H1 (cell line): ENCODE measurements around the gene UBE2L6. TPM values are rescaled to one million over a fixed set of nuclear protein-coding genes. Genes with fewer than 3 reads are reported as not detected.

Experiments
- CTCF ChIA-PET: fragments of 300-600 bp; sonication (Branson Sonifier 250); formaldehyde crosslinking; loops from one replicate; lab custom pipeline; 2021; ENCODE audit not compliant: partially characterized antibody; lab: Charles Lee
- POLR2A ChIA-PET: fragments of 300-600 bp; sonication (Branson Sonifier 250); formaldehyde crosslinking; loops from one replicate; lab custom pipeline; 2021; ENCODE audit warnings: inconsistent platforms; ENCODE audit not compliant: partially characterized antibody; lab: Charles Lee
- DNase-seq, 2 experiments: peaks; one replicate each; pipeline versions ENCODE4 v3.0.0 to v3.0.0-alpha.2; 2010 to 2022; ENCODE audit warnings: low spot score in 2 of 2, low read depth in 1 of 2, mixed read lengths in 1 of 2
- FAIRE-seq: peaks from 2 replicates; lab custom pipeline; 2011; peaks lifted over from hg19 to GRCh38; lab: Jason Lieb, UNC
- H2AFZ ChIP-seq: 2 replicates; pipeline ENCODE4 v1.8.1; 2012; ENCODE audit warnings: low read length, inconsistent platforms
- H2AK5ac ChIP-seq: 2 replicates; pipeline ENCODE4 v1.6.1; 2013; ENCODE audit warnings: low read depth, low read length
- H2BK120ac ChIP-seq: replicated peaks from 2 replicates; pipeline ENCODE3; 2013; ENCODE audit warnings: low read depth, low read length, inconsistent platforms
- H2BK12ac ChIP-seq: 2 replicates; pipeline ENCODE4 v1.6.1; 2013; ENCODE audit warnings: low read depth, low read length
- H2BK15ac ChIP-seq: 2 replicates; pipeline ENCODE4 v1.6.1; 2013; ENCODE audit warnings: low read length
- H2BK20ac ChIP-seq: 2 replicates; pipeline ENCODE4 v1.6.1; 2013; ENCODE audit warnings: low read length
- H2BK5ac ChIP-seq: 2 replicates; pipeline ENCODE4 v1.6.1; 2013; ENCODE audit warnings: low read depth, low read length
- H3K14ac ChIP-seq: 2 replicates; pipeline ENCODE4 v1.6.1; 2013; ENCODE audit warnings: inconsistent platforms; ENCODE audit not compliant: insufficient read length
- H3K18ac ChIP-seq: 2 replicates; pipeline ENCODE4 v1.6.1; 2013; ENCODE audit warnings: low read length; ENCODE audit errors: extremely low read depth
- H3K23ac ChIP-seq: 2 replicates; pipeline ENCODE4 v1.6.1; 2013; ENCODE audit warnings: inconsistent platforms; ENCODE audit not compliant: insufficient read length
- H3K23me2 ChIP-seq: 2 replicates; pipeline ENCODE4 v1.6.1; 2013; ENCODE audit warnings: low read depth, low read length
- H3K27ac ChIP-seq: 2 replicates; pipeline ENCODE4 v1.6.1; 2011; ENCODE audit warnings: low read depth, low read length, inconsistent platforms
- H3K27me3 ChIP-seq, 4 experiments: replicated peaks in 1 of 4; 1 replicate in 1 of 4; 2 replicates in 3 of 4; pipeline versions ENCODE4 v1.6.1 to v1.8.1; 2011 to 2013; ENCODE audit warnings: low read length in 3 of 4, mild to moderate bottlenecking in 3 of 4, inconsistent platforms in 2 of 4, mixed read lengths in 2 of 4, moderate library complexity in 1 of 4; ENCODE audit not compliant: control insufficient read depth in 3 of 4, insufficient read depth in 3 of 4; ENCODE audit errors: extremely low read depth in 1 of 4
- H3K36me3 ChIP-seq, 4 experiments: 2 replicates each; pipeline versions ENCODE4 v1.6.1 to v1.8.1; 2011 to 2013; ENCODE audit warnings: mild to moderate bottlenecking in 4 of 4, low read length in 3 of 4, moderate library complexity in 2 of 4, control low read depth in 1 of 4, inconsistent platforms in 1 of 4; ENCODE audit not compliant: insufficient read depth in 4 of 4, control insufficient read depth in 2 of 4
- H3K4ac ChIP-seq: replicated peaks from 2 replicates; pipeline ENCODE3; 2013; ENCODE audit warnings: low read length, low read depth, mixed read lengths, inconsistent platforms; ENCODE audit not compliant: insufficient read length
- H3K4me1 ChIP-seq, 4 experiments: replicated peaks in 1 of 4; 1 replicate in 1 of 4; 2 replicates in 3 of 4; pipeline versions ENCODE4 v1.6.1 to v1.8.1; 2011 to 2013; ENCODE audit warnings: low read length in 3 of 4, inconsistent platforms in 2 of 4, mixed read lengths in 1 of 4; ENCODE audit not compliant: insufficient read depth in 4 of 4, control insufficient read depth in 3 of 4
- H3K4me2 ChIP-seq, 2 experiments: 2 replicates each; pipeline versions ENCODE4 v1.6.1 to v1.8.1; 2011 to 2013; ENCODE audit warnings: low read depth in 2 of 2, low read length in 2 of 2, control low read depth in 1 of 2, inconsistent platforms in 1 of 2, mild to moderate bottlenecking in 1 of 2; ENCODE audit not compliant: insufficient read depth in 1 of 2
- H3K4me3 ChIP-seq, 4 experiments: fragments of 200-600, 300-600 bp in 1 of 4; sonication (generic), shearing (Covaris generic), sonication (Bioruptor Twin) in 1 of 4; 2 replicates each; pipeline versions ENCODE4 v1.5.1 to v1.8.1; 2011 to 2016; ENCODE audit warnings: low read length in 4 of 4, low read depth in 3 of 4, control low read depth in 2 of 4, inconsistent platforms in 2 of 4, mild to moderate bottlenecking in 2 of 4, mixed read lengths in 1 of 4, moderate library complexity in 1 of 4; ENCODE audit not compliant: insufficient read depth in 2 of 4; ENCODE audit errors: extremely low read depth in 1 of 4
- H3K56ac ChIP-seq: replicated peaks from 2 replicates; pipeline ENCODE3; 2013; ENCODE audit warnings: low read depth, mild to moderate bottlenecking, mixed read lengths, low read length, inconsistent platforms; ENCODE audit not compliant: insufficient read length
- H3K79me1 ChIP-seq: 2 replicates; pipeline ENCODE4 v1.6.1; 2013; ENCODE audit warnings: low read depth, low read length, control low read depth
- H3K79me2 ChIP-seq, 2 experiments: 2 replicates each; pipeline versions ENCODE4 v1.6.1 to v1.8.1; 2012 to 2013; ENCODE audit warnings: low read length in 2 of 2, mild to moderate bottlenecking in 2 of 2, inconsistent platforms in 1 of 2; ENCODE audit not compliant: insufficient read depth in 2 of 2, control insufficient read depth in 1 of 2
- H3K9ac ChIP-seq, 4 experiments: replicated peaks in 1 of 4; 1 replicate in 1 of 4; 2 replicates in 3 of 4; pipeline versions ENCODE4 v1.6.1 to v1.8.1; 2011 to 2013; ENCODE audit warnings: low read depth in 3 of 4, low read length in 3 of 4, control low read depth in 2 of 4, mild to moderate bottlenecking in 2 of 4, moderate library complexity in 2 of 4, inconsistent platforms in 1 of 4; ENCODE audit errors: extremely low read depth in 1 of 4
- H3K9me3 ChIP-seq, 2 experiments: 2 replicates each; pipeline versions ENCODE4 v1.6.1 to v1.8.1; 2012 to 2013; ENCODE audit warnings: mild to moderate bottlenecking in 2 of 2, moderate library complexity in 2 of 2, control low read depth in 1 of 2, inconsistent platforms in 1 of 2, low read depth in 1 of 2, low read length in 1 of 2, mixed read lengths in 1 of 2; ENCODE audit not compliant: insufficient read depth in 2 of 2
- H4K20me1 ChIP-seq, 2 experiments: replicated peaks in 1 of 2; 2 replicates each; pipeline versions ENCODE3 to v1.8.1; 2011 to 2013; ENCODE audit warnings: inconsistent platforms in 2 of 2, low read length in 2 of 2, mild to moderate bottlenecking in 1 of 2; ENCODE audit not compliant: insufficient read depth in 2 of 2, control insufficient read depth in 1 of 2
- H4K5ac ChIP-seq: 2 replicates; pipeline ENCODE4 v1.6.1; 2013; ENCODE audit warnings: low read length, low read depth, mixed read lengths, inconsistent platforms; ENCODE audit not compliant: insufficient read length
- H4K8ac ChIP-seq: 2 replicates; pipeline ENCODE4 v1.8.0; 2013; ENCODE audit warnings: mild to moderate bottlenecking, moderate library complexity, low read length, inconsistent platforms; ENCODE audit not compliant: insufficient read depth; ENCODE audit errors: extremely low read depth
- H4K91ac ChIP-seq: replicated peaks from 2 replicates; pipeline ENCODE3; 2013; ENCODE audit warnings: low read length, mixed read lengths, inconsistent platforms; ENCODE audit not compliant: insufficient read length
- EGR1 ChIP-seq: IDR thresholded peaks from 2 replicates; pipeline ENCODE4 v1.6.1; 2011; ENCODE audit warnings: low read depth, low read length, borderline replicate concordance
- FOSL1 ChIP-seq: IDR thresholded peaks from 2 replicates; pipeline ENCODE4 v1.6.1; 2011; ENCODE audit warnings: mild to moderate bottlenecking, low read depth, low read length, moderate library complexity; ENCODE audit not compliant: insufficient read depth
- GABPA ChIP-seq: IDR thresholded peaks from 2 replicates; pipeline ENCODE4 v1.6.1; 2011; ENCODE audit warnings: mild to moderate bottlenecking, low read length, moderate library complexity, borderline replicate concordance; ENCODE audit not compliant: insufficient read depth
- JUN ChIP-seq: IDR thresholded peaks from 2 replicates; pipeline ENCODE4 v1.6.1; 2011; ENCODE audit warnings: low read depth, mild to moderate bottlenecking, improper control_type of control experiment, low read length
- KDM4A ChIP-seq: IDR thresholded peaks from one replicate; pipeline ENCODE4 v1.7.1; 2012; ENCODE audit warnings: low read depth, mild to moderate bottlenecking, moderate library complexity, low read length, inconsistent platforms; ENCODE audit not compliant: severe bottlenecking
- KDM5A ChIP-seq: fragments of 200-600 bp; IDR thresholded peaks from 2 replicates; pipeline ENCODE4 v1.7.1; 2012; ENCODE audit warnings: mild to moderate bottlenecking, low read length, inconsistent platforms, mixed read lengths
- NANOG ChIP-seq: IDR thresholded peaks from 2 replicates; pipeline ENCODE4 v1.6.1; 2011; ENCODE audit warnings: low read length, low read depth, mild to moderate bottlenecking, inconsistent platforms; ENCODE audit not compliant: insufficient read depth, poor library complexity, severe bottlenecking
- POLR2A ChIP-seq, 2 experiments: IDR thresholded peaks; 1 replicate in 1 of 2; 2 replicates in 1 of 2; pipeline ENCODE4 v1.6.1; 2011; ENCODE audit warnings: low read depth in 2 of 2, low read length in 2 of 2, mild to moderate bottlenecking in 2 of 2; ENCODE audit errors: control extremely low read depth in 1 of 2
- SIRT6 ChIP-seq: IDR thresholded peaks from one replicate; pipeline ENCODE4 v1.7.1; 2012; ENCODE audit warnings: low read length, inconsistent platforms
- SIX5 ChIP-seq: IDR thresholded peaks from 2 replicates; pipeline ENCODE4 v1.6.1; 2011; ENCODE audit warnings: mild to moderate bottlenecking, low read depth, low read length
- polyA plus RNA-seq, 7 experiments: library from polyadenylated mRNA; depleted of rRNA in 3 of 7; stranded (reverse) in 5 of 7; unstranded in 2 of 7; fragments of >200 nt in 5 of 7; fragments of 200-250 nt in 2 of 7; gene quantifications; 1 replicate in 5 of 7; 2 replicates in 1 of 7; 4 replicates in 1 of 7; pipeline versions ENCODE4 v1.2.1 to v1.2.3, GENCODE V29; 2011 to 2013; ENCODE audit warnings: missing spikeins in 2 of 7, mixed read lengths in 2 of 7
- total RNA-seq: library from RNA; stranded (reverse); fragmentation: NEBNext Ultra II Directional; extraction: Animal tissue kit (Norgen Biotek cat#: 25700); gene quantifications from 2 replicates; pipeline ENCODE4 v1.2.1, GENCODE V29; 2021

UBE2L6 gene
- total and polyA plus RNA-seq, 2 of the 8 experiments (the other 6 are each of a cell fraction or from before 2014, with no cell fraction given) = 67.8 to 89.2 TPM

- H3K27me3 ChIP-seq = no peaks in the 10 kb centered on the region
- H3K9me3 ChIP-seq = no peaks in the 10 kb centered on the region
- POLR2A ChIA-PET = interaction anchor here (1.1 to 4.3 kb wide), 4 partner anchors 8 to 138 kb away, joined by 3 to 66 read pairs (median 4); partner anchors contain the start of gene SLC43A1
- no peak overlapping the region for H3K14ac ChIP-seq
- no peak overlapping the region for H2BK5ac ChIP-seq
- FAIRE-seq = no peak
- no peak overlapping the region for H3K4ac ChIP-seq
- H3K4me3 ChIP-seq = no peak overlapping the region
- H3K27ac ChIP-seq = no peak overlapping the region
- H3K36me3 ChIP-seq = no peaks in the 10 kb centered on the region; a peak in 1 of 8 replicates
- H4K5ac ChIP-seq = no peak overlapping the region
- peaks cover 2% of the 10 kb centered on the region; the same call in 1 of the 2 replicates for H3K23me2 ChIP-seq
- no peak overlapping the region for H4K91ac ChIP-seq
- no peak overlapping the region for H3K4me2 ChIP-seq
- CTCF ChIA-PET = interaction anchor here (0.6 to 33.7 kb wide), 10 partner anchors 8 to 476 kb away, joined by 3 to 1146 read pairs (median 4); partner anchors contain the start of genes PRG3, SLC43A1, SMTNL1 and TIMM10
- no peak overlapping the region for H4K8ac ChIP-seq
- H2BK120ac ChIP-seq = no peak overlapping the region
- no peak overlapping the region for H2AFZ ChIP-seq
- no peak overlapping the region for H2AK5ac ChIP-seq
- H3K23ac ChIP-seq = no peak overlapping the region
- no peak overlapping the region for H2BK12ac ChIP-seq
- no peak overlapping the region for H2BK15ac ChIP-seq
- no peak for DNase-seq
- peaks cover 7 to 18% (median 14%) of the 10 kb centered on the region in 4 experiments for H3K4me1 ChIP-seq
- H3K56ac ChIP-seq = no peak overlapping the region
- peaks cover 0 to 9% of the 10 kb centered on the region in 2 experiments; a peak in 2 of 4 replicates for H3K79me2 ChIP-seq
- H2BK20ac ChIP-seq = no peak overlapping the region
- no peak overlapping the region for H3K18ac ChIP-seq
- no peak overlapping the region for H3K9ac ChIP-seq
- peaks cover 0 to 2% of the 10 kb centered on the region in 2 experiments for H4K20me1 ChIP-seq
- TF ChIP-seq KDM4A (no peak), SIX5 (no peak), POLR2A (IDR thresholded peaks at IDR 0.05; ENCODE audit: control extremely low read depth in 1 of 2, low read depth in 2 of 2, low read length in 2 of 2) (no peak), GABPA (no peak), FOSL1 (no peak), KDM5A (no peak), EGR1 (no peak), JUN (no peak), SIRT6 (no peak), NANOG (no peak)
- peaks cover 2% of the 10 kb centered on the region; the same call in 1 of the 2 replicates for H3K79me1 ChIP-seq
Measured at GRCh38 chr11:57502870-57503269, 64.6 kb downstream of the UBE2L6 start.
